MG63 (cell line): ENCODE measurements around the gene RAB23. TPM values are rescaled to one million over a fixed set of nuclear protein-coding genes. Genes with fewer than 3 reads are reported as not detected.
"Not testable (repeated sequence)": the region's sequence is repeated elsewhere in the genome, so short reads cannot be mapped to it uniquely, and the experiment has no call there.

Experiments
- DNase-seq: peaks from one replicate; pipeline ENCODE4 v3.0.0-alpha.2; 2020
- H3K27me3 ChIP-seq: fragments of 250-450 bp; sonication (Bioruptor Pico); 2 replicates; pipeline ENCODE4 v1.5.1; 2020; ENCODE audit warnings: mild to moderate bottlenecking, moderate library complexity
- H3K36me3 ChIP-seq: fragments of 250-450 bp; sonication (Bioruptor Pico); 2 replicates; pipeline ENCODE4 v1.5.1; 2020; ENCODE audit warnings: mild to moderate bottlenecking, moderate library complexity
- H3K4me3 ChIP-seq: fragments of 250-450 bp; sonication (Bioruptor Pico); 2 replicates; pipeline ENCODE4 v1.5.1; 2020; ENCODE audit warnings: mild to moderate bottlenecking, moderate library complexity
- H3K9me3 ChIP-seq: fragments of 250-450 bp; sonication (Bioruptor Pico); 2 replicates; pipeline ENCODE4 v1.5.1; 2020; ENCODE audit warnings: mild to moderate bottlenecking, moderate library complexity
- total RNA-seq: library from RNA; depleted of rRNA; stranded (reverse); fragments of >200 nt; shearing (Covaris generic); gene quantifications from 2 replicates; pipeline ENCODE4 v1.2.3, GENCODE V29; 2014; ENCODE audit warnings: low replicate concordance

The RAB23 gene
- total RNA-seq, 1 experiment from 2014 or later = 15.5 TPM

- Histone ChIP-seq H3K27me3 (no peaks in the 10 kb centered on the region), H3K9me3 (no peaks in the 10 kb centered on the region), H3K36me3 (no peaks in the 10 kb centered on the region), H3K4me3 (no peak overlapping the region)
- DNase-seq = no peak
Measured at GRCh38 chr6:57248311-57248895, 26.3 kb upstream of the RAB23 start.

DNA sequence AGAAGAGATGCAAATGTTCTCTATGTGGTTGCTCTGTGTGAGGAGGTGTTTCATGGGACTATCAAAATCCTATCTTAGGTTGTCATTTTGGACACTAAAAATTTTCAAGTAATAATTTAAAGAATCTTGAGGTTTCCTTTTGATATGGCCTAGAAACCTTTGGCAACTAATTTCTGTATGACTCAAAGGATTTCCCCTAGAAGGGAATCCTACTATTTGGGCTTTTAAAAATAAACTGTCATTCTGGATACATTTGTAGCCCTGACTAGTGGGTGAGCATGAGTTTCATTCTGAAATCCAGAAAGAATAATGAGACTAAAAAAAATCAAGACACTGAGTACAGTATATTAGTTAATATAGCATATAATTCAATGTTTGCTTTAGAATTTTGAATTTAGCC is 25.5 kb upstream of the RAB23 start:
- H3K36me3 ChIP-seq = no peaks in the 10 kb centered on the region
- no peaks in the 10 kb centered on the region for H3K27me3 ChIP-seq
- no peaks in the 10 kb centered on the region for H3K9me3 ChIP-seq
- no peak overlapping the region for H3K4me3 ChIP-seq
- no peak for DNase-seq

- no peak for DNase-seq
- H3K27me3 ChIP-seq = no peaks in the 10 kb centered on the region
- H3K36me3 ChIP-seq = no peaks in the 10 kb centered on the region
- H3K4me3 ChIP-seq = no peak overlapping the region
- no peaks in the 10 kb centered on the region for H3K9me3 ChIP-seq
Measured at GRCh38 chr6:57246307-57246706, 24.2 kb upstream of the RAB23 start.

GRCh38 chr6:57243954-57244353 is 21.8 kb upstream of the RAB23 start:
- H3K4me3 ChIP-seq = no peak overlapping the region
- no peaks in the 10 kb centered on the region for H3K27me3 ChIP-seq
- H3K9me3 ChIP-seq = no peaks in the 10 kb centered on the region
- DNase-seq = no peak
- no peaks in the 10 kb centered on the region for H3K36me3 ChIP-seq

- H3K27me3 ChIP-seq, H3K4me3 ChIP-seq, H3K36me3 ChIP-seq, DNase-seq, H3K9me3 ChIP-seq: not testable (repeated sequence)
Measured at GRCh38 chr6:57243526-57243925, 21.4 kb upstream of the RAB23 start.

DNA sequence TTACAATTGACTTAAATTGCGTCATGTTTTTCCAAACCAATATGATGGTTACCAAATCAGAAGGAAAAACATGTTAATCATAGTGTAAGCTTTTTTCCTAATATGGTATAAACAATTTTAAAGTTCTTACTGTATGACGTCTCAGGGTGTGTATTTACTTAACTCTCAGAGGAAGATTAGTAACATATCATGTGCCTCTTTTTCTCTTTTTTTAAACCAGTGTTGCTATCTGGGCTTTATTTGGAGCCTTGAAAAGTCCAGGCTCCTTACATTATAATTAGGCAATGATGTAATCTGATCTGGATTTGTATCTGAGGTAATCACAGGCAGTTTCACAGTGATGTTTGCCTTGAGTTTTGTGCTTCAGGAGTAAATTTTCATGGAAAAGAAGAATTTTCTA is 20.4 kb upstream of the RAB23 start:
- no peaks in the 10 kb centered on the region for H3K36me3 ChIP-seq
- no peak overlapping the region for H3K4me3 ChIP-seq
- DNase-seq = no peak
- no peaks in the 10 kb centered on the region for H3K9me3 ChIP-seq
- H3K27me3 ChIP-seq = no peaks in the 10 kb centered on the region

- Histone ChIP-seq H3K4me3 (no peak overlapping the region), H3K9me3 (no peaks in the 10 kb centered on the region), H3K36me3 (no peaks in the 10 kb centered on the region), H3K27me3 (no peaks in the 10 kb centered on the region)
- no peak for DNase-seq
Measured at GRCh38 chr6:57226221-57226620, 4.1 kb upstream of the RAB23 start.

GRCh38 chr6:57224769-57225515 is 2.8 kb upstream of the RAB23 start:
- Histone ChIP-seq H3K4me3 (no peak overlapping the region), H3K36me3 (no peaks in the 10 kb centered on the region), H3K27me3 (no peaks in the 10 kb centered on the region), H3K9me3 (peaks cover 6% of the 10 kb centered on the region)
- no peak for DNase-seq

DNA sequence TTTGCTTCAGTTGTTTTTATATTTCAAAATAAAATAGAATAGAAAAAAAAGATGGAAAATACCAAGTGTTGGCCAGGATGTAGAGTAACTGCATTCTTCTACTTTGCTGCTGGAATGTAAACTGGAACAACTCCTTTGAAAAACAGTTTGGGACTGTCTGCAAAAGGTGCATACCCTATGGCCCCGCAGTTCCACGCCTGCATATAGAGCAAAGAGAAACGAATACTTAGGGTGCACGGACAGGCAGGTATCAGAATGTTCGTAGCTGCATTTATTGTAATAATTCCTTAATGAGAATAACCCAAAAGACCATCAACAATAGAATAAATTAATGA is 603 bp upstream of the RAB23 start:
- no peaks in the 10 kb centered on the region for H3K27me3 ChIP-seq
- DNase-seq = no peak

DNA sequence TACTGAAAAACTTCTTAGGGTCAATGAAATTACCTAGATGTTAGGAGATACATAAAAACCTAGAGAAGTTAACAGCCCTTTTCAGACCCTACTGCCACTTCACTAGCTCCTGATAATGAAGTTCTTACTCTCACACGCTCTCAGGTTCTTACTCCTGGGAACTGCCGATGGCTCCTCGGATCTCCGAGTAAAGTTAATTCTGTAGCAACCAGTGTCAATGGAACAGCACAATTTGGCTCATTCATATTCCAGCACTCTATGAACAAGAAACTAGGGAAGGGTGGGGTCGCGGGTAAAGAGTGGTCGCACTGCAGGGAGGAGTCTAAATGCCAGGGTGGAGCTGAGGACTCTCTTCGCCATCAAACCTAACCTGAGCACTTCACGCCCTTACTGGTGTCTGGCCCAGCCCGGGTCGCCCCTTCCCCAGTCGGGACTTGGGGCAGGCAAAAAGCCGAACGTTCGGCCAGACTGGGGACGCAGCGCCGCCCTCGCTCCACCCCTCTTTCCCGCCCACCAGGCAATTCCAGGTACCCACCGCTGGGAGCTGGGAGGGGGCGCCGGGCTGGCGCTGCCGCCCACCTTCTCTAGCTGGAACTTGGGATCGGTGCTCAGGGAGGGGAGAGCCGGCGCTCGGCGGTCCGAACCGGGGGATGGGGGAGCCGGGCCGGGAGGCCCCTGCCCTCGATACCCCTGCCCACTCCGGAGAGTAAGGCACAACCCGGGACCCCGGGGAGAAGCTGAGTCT is 744 bp downstream of the RAB23 start:
- peak; percentile 54 for DNase-seq
- Histone ChIP-seq H3K4me3 (peak overlapping the region; percentile 84), H3K9me3 (peaks cover 6% of the 10 kb centered on the region), H3K27me3 (no peaks in the 10 kb centered on the region), H3K36me3 (0 out of 2 replicates have a peak, but pooled peaks cover 4% of the 10 kb centered on the region)

More for the DNA sequence above, 603 bp upstream of the RAB23 start:
- Histone ChIP-seq H3K9me3 (peaks cover 6% of the 10 kb centered on the region), H3K36me3 (0 out of 2 replicates have a peak, but pooled peaks cover 3% of the 10 kb centered on the region), H3K4me3 (peak overlapping the region; percentile 84)

- peaks cover 13% of the 10 kb centered on the region for H3K36me3 ChIP-seq
- H3K9me3 ChIP-seq = peaks cover 14% of the 10 kb centered on the region
- DNase-seq = no peak
- H3K27me3 ChIP-seq = no peaks in the 10 kb centered on the region
- peak overlapping the region; percentile 84 for H3K4me3 ChIP-seq
Measured at GRCh38 chr6:57220083-57220703, 1.9 kb downstream of the RAB23 start.

DNA sequence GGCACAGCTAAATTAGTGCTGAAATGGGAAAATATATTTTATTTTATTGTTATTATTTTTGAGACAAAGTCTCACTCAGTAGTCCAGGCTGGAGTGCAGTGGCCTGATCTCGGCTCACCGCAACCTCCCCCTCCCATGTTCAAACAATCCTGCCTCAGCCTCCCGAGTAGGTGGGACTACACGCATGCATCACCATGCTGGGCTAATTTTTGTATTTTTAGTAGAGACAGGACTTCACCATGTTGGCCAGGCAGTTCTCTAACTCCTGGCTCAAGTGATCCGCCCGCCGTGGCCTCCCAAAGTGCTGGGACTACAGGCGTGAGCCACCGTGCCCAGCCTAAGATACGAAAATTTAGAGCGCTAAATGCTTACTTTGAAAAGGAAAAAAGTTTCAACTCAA is 4.8 kb downstream of the RAB23 start:
- no peak for DNase-seq
- peaks cover 22% of the 10 kb centered on the region for H3K36me3 ChIP-seq
- H3K27me3 ChIP-seq = no peaks in the 10 kb centered on the region
- H3K9me3 ChIP-seq = peaks cover 17% of the 10 kb centered on the region
- no peak overlapping the region for H3K4me3 ChIP-seq

DNA sequence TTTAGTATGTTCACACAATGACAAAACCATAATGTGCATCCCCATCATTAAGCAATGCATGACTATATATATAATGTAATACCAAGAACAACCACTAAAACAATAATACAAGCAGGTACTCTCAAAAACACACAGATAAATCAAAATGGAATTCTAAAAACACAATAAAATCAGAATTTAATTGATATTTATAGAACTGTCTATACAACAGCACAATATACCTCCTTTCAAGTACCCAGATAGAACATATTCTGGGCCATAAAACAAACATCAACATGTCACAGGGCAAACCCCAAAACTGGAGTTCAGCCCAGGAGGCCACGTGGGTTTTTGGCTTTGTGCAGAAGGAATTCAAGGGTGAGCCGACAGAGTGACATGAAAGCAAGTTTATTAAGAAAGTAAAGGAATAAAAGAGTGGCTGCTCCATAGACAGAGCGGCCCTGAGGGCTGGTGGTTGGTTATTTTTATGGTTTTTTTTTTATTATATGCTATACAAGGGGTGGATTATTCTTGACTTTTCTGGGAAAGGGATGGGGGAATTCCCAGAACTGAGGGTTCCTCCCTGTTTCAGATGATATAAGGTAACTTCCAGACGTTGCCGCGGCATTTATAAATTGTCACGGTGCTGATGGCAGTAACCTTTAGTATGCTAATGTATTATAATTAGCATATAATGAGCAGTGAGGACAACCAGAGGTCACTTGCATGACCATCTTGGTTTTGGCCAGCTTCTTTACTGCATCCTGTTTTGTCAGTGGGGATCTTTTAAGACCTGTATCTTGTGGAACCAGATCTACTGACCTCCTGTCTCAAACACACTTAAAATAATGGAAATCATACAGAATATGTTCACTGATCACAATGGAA is 5.6 kb downstream of the RAB23 start:
- no peak overlapping the region for H3K4me3 ChIP-seq
- DNase-seq = peak; percentile 50
- peaks cover 17% of the 10 kb centered on the region for H3K9me3 ChIP-seq
- no peaks in the 10 kb centered on the region for H3K27me3 ChIP-seq
- H3K36me3 ChIP-seq = peaks cover 22% of the 10 kb centered on the region

DNA sequence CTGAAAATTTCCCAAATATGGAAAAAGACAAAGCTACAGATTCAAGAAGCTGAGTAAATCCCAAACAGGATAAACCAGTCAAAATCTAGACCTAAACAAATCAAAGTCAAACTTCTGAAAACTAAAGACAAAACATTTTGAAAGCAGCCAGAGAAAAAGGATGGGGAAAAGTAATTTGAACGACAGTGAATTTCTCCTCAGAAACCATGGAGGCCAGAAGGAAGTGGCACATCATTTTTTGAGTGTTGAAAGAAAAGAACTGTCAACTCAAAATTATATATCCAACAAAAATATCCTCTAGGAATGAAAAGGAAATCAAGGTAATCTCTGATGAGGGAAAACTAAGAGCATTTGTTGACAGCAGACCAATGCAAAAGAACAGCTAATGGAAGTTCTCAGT is 6.8 kb downstream of the RAB23 start:
- peaks cover 13% of the 10 kb centered on the region for H3K9me3 ChIP-seq
- H3K4me3 ChIP-seq = no peak overlapping the region
- peaks cover 22% of the 10 kb centered on the region for H3K36me3 ChIP-seq
- H3K27me3 ChIP-seq = no peaks in the 10 kb centered on the region
- no peak for DNase-seq

DNA sequence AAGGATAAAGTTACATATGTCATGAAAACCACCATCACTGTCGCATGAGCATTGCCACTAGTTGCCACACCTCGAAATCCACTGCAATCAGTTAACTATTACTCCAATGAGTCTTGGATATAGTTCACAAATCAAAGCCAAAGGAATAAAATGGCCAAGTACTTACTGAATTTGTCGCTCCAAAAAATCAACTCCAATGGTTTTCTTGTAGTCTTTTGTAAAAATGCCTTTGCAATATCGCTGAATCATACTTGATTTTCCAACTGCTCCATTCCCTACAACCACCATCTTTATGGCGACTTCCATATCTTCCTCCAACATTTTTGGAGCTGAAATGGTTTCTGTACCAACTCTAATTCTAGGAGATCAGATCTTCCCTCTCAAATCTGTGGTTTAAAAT is 12.0 kb downstream of the RAB23 start:
- peaks cover 12% of the 10 kb centered on the region; the same call in 1 of the 2 replicates for H3K36me3 ChIP-seq
- H3K9me3 ChIP-seq = 0 out of 2 replicates have a peak, but pooled peaks cover under 1% of the 10 kb centered on the region
- H3K27me3 ChIP-seq = no peaks in the 10 kb centered on the region
- no peak overlapping the region for H3K4me3 ChIP-seq
- DNase-seq = no peak

- DNase-seq = no peak
- Histone ChIP-seq H3K9me3 (no peaks in the 10 kb centered on the region), H3K27me3 (no peaks in the 10 kb centered on the region)
Measured at GRCh38 chr6:57209030-57209429, 13.1 kb downstream of the RAB23 start.

More at GRCh38 chr6:57209030-57209429, 13.1 kb downstream of the RAB23 start:
- no peak overlapping the region for H3K4me3 ChIP-seq
- peaks cover 7% of the 10 kb centered on the region for H3K36me3 ChIP-seq
